H4 (cell line): Measurements from ENCODE around the gene TAF1C. TPM values are rescaled to one million over a fixed set of nuclear protein-coding genes. Genes with fewer than 3 reads are reported as not detected.

ENCODE experiments used
- total RNA-seq: library from RNA; depleted of rRNA; stranded (reverse); fragments of >200 nt; shearing (Covaris generic); gene quantifications from 2 replicates; pipeline ENCODE4 v1.2.3, GENCODE V29; 2014; rRNA removed

TAF1C gene
- total RNA-seq, 1 experiment from 2014 or later = 18.4 TPM

Other genes starting within 250 kb of the TAF1C start
- 26.1 and 27.3 TPM in 2 replicates for gene OSGIN1, start 233.8 kb downstream of the TAF1C start, total RNA-seq
- gene NECAB2, start 218.8 kb downstream of the TAF1C start, total RNA-seq = 0.37 and 0.52 TPM in 2 replicates
- gene SLC38A8, start 144.3 kb downstream of the TAF1C start, total RNA-seq = not detected in 2 replicates
- 56.3 and 77.9 TPM in 2 replicates for gene MBTPS1, start 70.1 kb downstream of the TAF1C start, total RNA-seq
- 39.7 and 44.7 TPM in 2 replicates for gene HSDL1, start 41.9 kb downstream of the TAF1C start, total RNA-seq
- 0.29 TPM in 1 of 2 replicates, not detected in the other for gene DNAAF1, start 41.7 kb downstream of the TAF1C start, total RNA-seq
- not detected in 2 replicates for gene ADAD2, start 4.1 kb upstream of the TAF1C start, total RNA-seq
- not detected in 2 replicates for gene KCNG4, start 53.0 kb upstream of the TAF1C start, total RNA-seq
- not detected in 2 replicates for gene WFDC1, start 107.8 kb upstream of the TAF1C start, total RNA-seq
- gene ATP2C2, start 181.5 kb upstream of the TAF1C start, total RNA-seq = not detected in 2 replicates